Astrocyte (in vitro differentiated cells and primary cell): Measurements from ENCODE around the gene STX11. TPM values are rescaled to one million over a fixed set of nuclear protein-coding genes. Genes with fewer than 3 reads are reported as not detected.

Source experiments
- DNase-seq: peaks from one replicate; pipeline ENCODE4 v3.0.0-alpha.2; 2010; ENCODE audit warnings: low read depth
- FAIRE-seq: peaks from 2 replicates; lab custom pipeline; 2011; peaks lifted over from hg19 to GRCh38; lab: Jason Lieb, UNC
- H2AFZ ChIP-seq: 2 replicates; pipeline ENCODE4 v1.6.0; 2012; ENCODE audit warnings: low read depth, low read length, inconsistent platforms
- H3K27ac ChIP-seq: 2 replicates; pipeline ENCODE4 v1.5.1; 2011; ENCODE audit warnings: low read depth, low read length, inconsistent platforms
- H3K27me3 ChIP-seq: 2 replicates; pipeline ENCODE4 v1.6.0; 2011; ENCODE audit warnings: low read length, inconsistent platforms; ENCODE audit not compliant: insufficient read depth
- H3K36me3 ChIP-seq: 2 replicates; pipeline ENCODE4 v1.5.1; 2011; ENCODE audit warnings: low read length, inconsistent platforms; ENCODE audit not compliant: insufficient read depth
- H3K4me1 ChIP-seq: 2 replicates; pipeline ENCODE4 v1.5.1; 2011; ENCODE audit warnings: low read length, inconsistent platforms; ENCODE audit not compliant: insufficient read depth
- H3K4me2 ChIP-seq: 2 replicates; pipeline ENCODE4 v1.6.0; 2012; ENCODE audit warnings: low read length, inconsistent platforms
- H3K4me3 ChIP-seq: 2 replicates; pipeline ENCODE4 v1.5.1; 2011; ENCODE audit warnings: low read depth, mild to moderate bottlenecking, low read length, inconsistent platforms; ENCODE audit not compliant: insufficient read depth
- H3K79me2 ChIP-seq: 2 replicates; pipeline ENCODE4 v1.6.0; 2012; ENCODE audit warnings: mild to moderate bottlenecking, low read length, inconsistent platforms; ENCODE audit not compliant: insufficient read depth
- H3K9ac ChIP-seq: 2 replicates; pipeline ENCODE4 v1.6.0; 2012; ENCODE audit warnings: mild to moderate bottlenecking, low read length, inconsistent platforms
- H3K9me3 ChIP-seq: 2 replicates; pipeline ENCODE4 v1.5.1; 2012; ENCODE audit warnings: low read depth, mild to moderate bottlenecking, low read length, inconsistent platforms; ENCODE audit not compliant: insufficient read depth
- H4K20me1 ChIP-seq: 2 replicates; pipeline ENCODE4 v1.6.0; 2012; ENCODE audit warnings: low read length, inconsistent platforms; ENCODE audit not compliant: insufficient read depth
- H3K27ac Mint-ChIP-seq: one replicate; pipeline ENCODE4 v1.8.0; 2021; ENCODE audit warnings: mild to moderate bottlenecking, mixed read lengths; ENCODE audit not compliant: unreplicated experiment
- H3K27me3 Mint-ChIP-seq: one replicate; pipeline ENCODE4 v1.8.0; 2021; ENCODE audit warnings: low read depth, mixed read lengths; ENCODE audit not compliant: unreplicated experiment
- H3K36me3 Mint-ChIP-seq: one replicate; pipeline ENCODE4 v1.8.0; 2021; ENCODE audit warnings: low read depth, mixed read lengths; ENCODE audit not compliant: unreplicated experiment
- H3K4me1 Mint-ChIP-seq: one replicate; pipeline ENCODE4 v1.8.0; 2021; ENCODE audit warnings: low read depth, mixed read lengths; ENCODE audit not compliant: unreplicated experiment
- H3K4me3 Mint-ChIP-seq: one replicate; pipeline ENCODE4 v1.8.0; 2021; ENCODE audit warnings: mild to moderate bottlenecking, moderate library complexity, mixed read lengths; ENCODE audit not compliant: unreplicated experiment
- H3K9me3 Mint-ChIP-seq: one replicate; pipeline ENCODE4 v1.8.0; 2021; ENCODE audit warnings: mild to moderate bottlenecking, mixed read lengths; ENCODE audit not compliant: unreplicated experiment
- EZH2 ChIP-seq: IDR thresholded peaks from 2 replicates; pipeline ENCODE4 v1.6.1; 2012; ENCODE audit warnings: mild to moderate bottlenecking, low read length, inconsistent platforms; ENCODE audit not compliant: insufficient read depth
- total RNA-seq: library from RNA; stranded (reverse); gene quantifications from 2 replicates; pipeline ENCODE4 v1.2.1, GENCODE V29; 2021
- TF ChIP-seq, protein P1 (sequence below): IDR thresholded peaks from 2 replicates; pipeline ENCODE4 v1.5.1; 2011; ENCODE audit warnings: low read depth, mild to moderate bottlenecking, inconsistent platforms, low read length, moderate library complexity; ENCODE audit not compliant: insufficient read depth

STX11 gene
- total RNA-seq, 1 donor from 2014 or later, result 2.0 TPM

GRCh38 chr6:144113366-144113765, 37.0 kb upstream of the STX11 start:
- no peak overlapping the region for H3K4me3 ChIP-seq

GRCh38 chr6:144115219-144115618, 35.1 kb upstream of the STX11 start:
- no peak overlapping the region for H3K27ac ChIP-seq

More at GRCh38 chr6:144113366-144113765, 37.0 kb upstream of the STX11 start:
- H3K9me3 ChIP-seq, result no peaks in the 10 kb centered on the region
- FAIRE-seq (no peak), DNase-seq (no peak)
- no peaks in the 10 kb centered on the region for H3K79me2 ChIP-seq
- no peak overlapping the region for H3K4me2 ChIP-seq
- no peak overlapping the region for H3K9ac ChIP-seq
- no peaks in the 10 kb centered on the region for H3K36me3 ChIP-seq
- Mint-ChIP-seq H3K9me3 (no peaks in the 10 kb centered on the region), H3K36me3 (no peaks in the 10 kb centered on the region), H3K4me1 (no peaks in the 10 kb centered on the region), H3K27ac (no peak overlapping the region), H3K27me3 (peaks cover 5% of the 10 kb centered on the region), H3K4me3 (no peak overlapping the region)
- no peaks in the 10 kb centered on the region for H3K4me1 ChIP-seq
- no peaks in the 10 kb centered on the region for H4K20me1 ChIP-seq
- no peak overlapping the region for H2AFZ ChIP-seq
- no peaks in the 10 kb centered on the region for H3K27me3 ChIP-seq
- no peak for TF ChIP-seq EZH2
- TF ChIP-seq, protein P1, sequence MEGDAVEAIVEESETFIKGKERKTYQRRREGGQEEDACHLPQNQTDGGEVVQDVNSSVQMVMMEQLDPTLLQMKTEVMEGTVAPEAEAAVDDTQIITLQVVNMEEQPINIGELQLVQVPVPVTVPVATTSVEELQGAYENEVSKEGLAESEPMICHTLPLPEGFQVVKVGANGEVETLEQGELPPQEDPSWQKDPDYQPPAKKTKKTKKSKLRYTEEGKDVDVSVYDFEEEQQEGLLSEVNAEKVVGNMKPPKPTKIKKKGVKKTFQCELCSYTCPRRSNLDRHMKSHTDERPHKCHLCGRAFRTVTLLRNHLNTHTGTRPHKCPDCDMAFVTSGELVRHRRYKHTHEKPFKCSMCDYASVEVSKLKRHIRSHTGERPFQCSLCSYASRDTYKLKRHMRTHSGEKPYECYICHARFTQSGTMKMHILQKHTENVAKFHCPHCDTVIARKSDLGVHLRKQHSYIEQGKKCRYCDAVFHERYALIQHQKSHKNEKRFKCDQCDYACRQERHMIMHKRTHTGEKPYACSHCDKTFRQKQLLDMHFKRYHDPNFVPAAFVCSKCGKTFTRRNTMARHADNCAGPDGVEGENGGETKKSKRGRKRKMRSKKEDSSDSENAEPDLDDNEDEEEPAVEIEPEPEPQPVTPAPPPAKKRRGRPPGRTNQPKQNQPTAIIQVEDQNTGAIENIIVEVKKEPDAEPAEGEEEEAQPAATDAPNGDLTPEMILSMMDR, result no peak
- no peak overlapping the region for H3K27ac ChIP-seq

DNA sequence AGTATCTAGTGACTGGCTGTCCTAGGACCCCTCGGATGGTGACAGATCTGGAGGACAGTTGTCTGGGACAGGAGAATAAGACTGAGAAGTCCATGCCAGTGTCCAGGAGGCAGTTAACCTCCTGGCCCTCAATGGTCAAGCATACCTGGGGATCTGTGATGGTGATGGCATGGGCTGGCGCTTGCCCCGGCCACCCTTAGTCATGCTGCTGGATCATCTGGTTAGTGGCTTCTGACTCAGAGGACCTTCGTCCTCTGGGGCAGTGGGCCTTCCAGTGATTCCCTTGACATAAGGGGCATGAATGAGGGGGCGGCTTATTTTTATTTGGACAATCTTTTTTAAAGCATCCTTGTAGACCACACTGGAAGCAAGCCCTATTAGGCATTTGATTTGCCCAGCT, 30.9 kb upstream of the STX11 start:
- H3K4me1 Mint-ChIP-seq, result no peaks in the 10 kb centered on the region
- Histone ChIP-seq H3K27ac (no peak overlapping the region), H3K9me3 (no peaks in the 10 kb centered on the region), H3K9ac (no peak overlapping the region), H3K27me3 (no peaks in the 10 kb centered on the region), H3K4me1 (no peaks in the 10 kb centered on the region), H2AFZ (no peak overlapping the region), H3K4me2 (no peak overlapping the region), H4K20me1 (no peaks in the 10 kb centered on the region), H3K36me3 (no peaks in the 10 kb centered on the region), H3K4me3 (no peak overlapping the region), H3K79me2 (no peaks in the 10 kb centered on the region)
- no peak for FAIRE-seq
- no peak overlapping the region for H3K27ac Mint-ChIP-seq
- no peak for DNase-seq
- no peaks in the 10 kb centered on the region for H3K36me3 Mint-ChIP-seq
- peaks cover 4% of the 10 kb centered on the region for H3K27me3 Mint-ChIP-seq
- TF ChIP-seq EZH2, result no peak
- TF ChIP-seq, protein P1, result no peak
- no peaks in the 10 kb centered on the region for H3K9me3 Mint-ChIP-seq
- no peak overlapping the region for H3K4me3 Mint-ChIP-seq

More at GRCh38 chr6:144115219-144115618, 35.1 kb upstream of the STX11 start:
- no peaks in the 10 kb centered on the region for H3K9me3 Mint-ChIP-seq
- no peak overlapping the region for H2AFZ ChIP-seq
- H3K4me1 ChIP-seq, result no peaks in the 10 kb centered on the region
- DNase-seq, result no peak
- H3K27me3 Mint-ChIP-seq, result peaks cover 2% of the 10 kb centered on the region
- H3K4me3 Mint-ChIP-seq, result no peak overlapping the region
- FAIRE-seq, result no peak
- TF ChIP-seq, protein P1, result no peak
- TF ChIP-seq EZH2, result no peak
- no peak overlapping the region for H3K27ac Mint-ChIP-seq
- H3K36me3 ChIP-seq, result no peaks in the 10 kb centered on the region
- H3K79me2 ChIP-seq, result no peaks in the 10 kb centered on the region
- no peaks in the 10 kb centered on the region for H3K27me3 ChIP-seq
- H4K20me1 ChIP-seq, result no peaks in the 10 kb centered on the region
- no peak overlapping the region for H3K9ac ChIP-seq
- H3K4me2 ChIP-seq, result no peak overlapping the region
- H3K36me3 Mint-ChIP-seq, result no peaks in the 10 kb centered on the region
- H3K4me3 ChIP-seq, result no peak overlapping the region
- no peaks in the 10 kb centered on the region for H3K4me1 Mint-ChIP-seq
- H3K9me3 ChIP-seq, result no peaks in the 10 kb centered on the region
